Natural killer cell (primary cell): ENCODE results near the gene MECP2. TPM values are rescaled to one million over a fixed set of nuclear protein-coding genes. Genes with fewer than 3 reads are reported as not detected.

Experiments
- ATAC-seq, 3 donors: fragments of 150-1000 bp in 2 of 3; fragments of 200-7000 bp in 1 of 3; cut with Tn5 transposase; 1 replicate in 1 of 3; 2 replicates in 2 of 3; pipeline ENCODE4 v1.10.0; 2021; ENCODE audit warnings: mild to moderate bottlenecking in 2 of 3, moderate library complexity in 2 of 3
- DNase-seq, 2 donors: peaks; one replicate each; pipeline versions ENCODE4 v3.0.0 to v3.0.0-alpha.2; 2013 to 2021; ENCODE audit warnings: mixed read lengths in 1 of 2
- H3K27ac ChIP-seq: one replicate; pipeline ENCODE4 v1.5.1; 2013; ENCODE audit warnings: mild to moderate bottlenecking, low read length
- H3K27me3 ChIP-seq: one replicate; pipeline ENCODE4 v1.6.1; 2013; ENCODE audit warnings: low read length; ENCODE audit not compliant: control insufficient read depth, insufficient read depth
- H3K36me3 ChIP-seq: one replicate; pipeline ENCODE4 v1.6.1; 2013; ENCODE audit warnings: low read length; ENCODE audit not compliant: control insufficient read depth, insufficient read depth
- H3K4me1 ChIP-seq: one replicate; pipeline ENCODE4 v1.6.1; 2013; ENCODE audit warnings: low read length; ENCODE audit not compliant: control insufficient read depth, insufficient read depth
- H3K4me3 ChIP-seq: one replicate; pipeline ENCODE4 v1.5.1; 2013; ENCODE audit warnings: low read length
- H3K9me3 ChIP-seq: one replicate; pipeline ENCODE4 v1.6.1; 2013; ENCODE audit warnings: low read length; ENCODE audit not compliant: control insufficient read depth, insufficient read depth
- H3K27ac Mint-ChIP-seq, 2 donors: one replicate each; pipeline ENCODE4 v1.8.0; 2022; ENCODE audit warnings: mild to moderate bottlenecking in 2 of 2, mixed read lengths in 2 of 2, moderate library complexity in 1 of 2
- H3K27me3 Mint-ChIP-seq, 2 donors: one replicate each; pipeline ENCODE4 v1.8.0; 2022; ENCODE audit warnings: low read depth in 2 of 2, mixed read lengths in 2 of 2
- H3K36me3 Mint-ChIP-seq: one replicate; pipeline ENCODE4 v1.8.0; 2022; ENCODE audit warnings: mixed read lengths
- H3K4me1 Mint-ChIP-seq, 2 donors: one replicate each; pipeline ENCODE4 v1.8.0; 2022; ENCODE audit warnings: mixed read lengths in 2 of 2
- H3K4me3 Mint-ChIP-seq: one replicate; pipeline ENCODE4 v1.8.0; 2022; ENCODE audit warnings: mild to moderate bottlenecking, moderate library complexity, mixed read lengths
- H3K9me3 Mint-ChIP-seq, 2 donors: one replicate each; pipeline ENCODE4 v1.8.0; 2022; ENCODE audit warnings: mixed read lengths in 2 of 2
- WGBS: methylation state at CpG from one replicate; pipeline ENCODE4 v1.1.7; 2013; ENCODE audit warnings: missing lambda C conversion rate; ENCODE audit not compliant: insufficient coverage; 5-methylcytosine and 5-hydroxymethylcytosine counted together
- intact Hi-C: fragments of 100-400 bp; cut with micrococcal nuclease; formaldehyde crosslinking; loops from one replicate; pipeline ENCODE4 v1.14.2; 2022
- total RNA-seq, 4 donors: library from RNA; stranded (reverse); fragments of 120-200 nt in 1 of 4; gene quantifications; one replicate each; pipeline versions ENCODE4 v1.2.3 to v1.2.4, GENCODE V29; 2013 to 2022
- TF ChIP-seq, protein P1 (sequence below): fragments of 200-600 bp; IDR thresholded peaks from one replicate; pipeline ENCODE4 v1.8.0; 2022; ENCODE audit warnings: antibody characterized with exemption

The MECP2 gene
- total RNA-seq, 3 donors from 2014 or later (not counting 1 experiment from before 2014, with no cell fraction given) = 177 to 198 (median 182) TPM

- ATAC-seq (peak in 1 of 3 donors; percentile 8), DNase-seq (no peak)
- Histone ChIP-seq H3K36me3 (peaks cover 4% of the 10 kb centered on the region), H3K4me1 (peaks cover 33% of the 10 kb centered on the region), H3K27me3 (no peaks in the 10 kb centered on the region), H3K27ac (no peak overlapping the region), H3K4me3 (no peak overlapping the region), H3K9me3 (no peaks in the 10 kb centered on the region)
- peaks cover 59 to 73% of the 10 kb centered on the region in 2 donors for H3K4me1 Mint-ChIP-seq
- H3K36me3 Mint-ChIP-seq = no peaks in the 10 kb centered on the region
- H3K4me3 Mint-ChIP-seq = peak overlapping the region; percentile 25
- intact Hi-C loops = no loop called here
- H3K9me3 Mint-ChIP-seq = no peaks in the 10 kb centered on the region
- WGBS = 70% methylated on average over 4 of the region's 5 CpGs
- TF ChIP-seq, protein P1, sequence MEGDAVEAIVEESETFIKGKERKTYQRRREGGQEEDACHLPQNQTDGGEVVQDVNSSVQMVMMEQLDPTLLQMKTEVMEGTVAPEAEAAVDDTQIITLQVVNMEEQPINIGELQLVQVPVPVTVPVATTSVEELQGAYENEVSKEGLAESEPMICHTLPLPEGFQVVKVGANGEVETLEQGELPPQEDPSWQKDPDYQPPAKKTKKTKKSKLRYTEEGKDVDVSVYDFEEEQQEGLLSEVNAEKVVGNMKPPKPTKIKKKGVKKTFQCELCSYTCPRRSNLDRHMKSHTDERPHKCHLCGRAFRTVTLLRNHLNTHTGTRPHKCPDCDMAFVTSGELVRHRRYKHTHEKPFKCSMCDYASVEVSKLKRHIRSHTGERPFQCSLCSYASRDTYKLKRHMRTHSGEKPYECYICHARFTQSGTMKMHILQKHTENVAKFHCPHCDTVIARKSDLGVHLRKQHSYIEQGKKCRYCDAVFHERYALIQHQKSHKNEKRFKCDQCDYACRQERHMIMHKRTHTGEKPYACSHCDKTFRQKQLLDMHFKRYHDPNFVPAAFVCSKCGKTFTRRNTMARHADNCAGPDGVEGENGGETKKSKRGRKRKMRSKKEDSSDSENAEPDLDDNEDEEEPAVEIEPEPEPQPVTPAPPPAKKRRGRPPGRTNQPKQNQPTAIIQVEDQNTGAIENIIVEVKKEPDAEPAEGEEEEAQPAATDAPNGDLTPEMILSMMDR = no peak
- peak overlapping the region; percentile 58 to 83 for H3K27ac Mint-ChIP-seq
- no peaks in the 10 kb centered on the region for H3K27me3 Mint-ChIP-seq
Observed at GRCh38 chrX:154059729-154060245, 37.7 kb downstream of the MECP2 start.

DNA sequence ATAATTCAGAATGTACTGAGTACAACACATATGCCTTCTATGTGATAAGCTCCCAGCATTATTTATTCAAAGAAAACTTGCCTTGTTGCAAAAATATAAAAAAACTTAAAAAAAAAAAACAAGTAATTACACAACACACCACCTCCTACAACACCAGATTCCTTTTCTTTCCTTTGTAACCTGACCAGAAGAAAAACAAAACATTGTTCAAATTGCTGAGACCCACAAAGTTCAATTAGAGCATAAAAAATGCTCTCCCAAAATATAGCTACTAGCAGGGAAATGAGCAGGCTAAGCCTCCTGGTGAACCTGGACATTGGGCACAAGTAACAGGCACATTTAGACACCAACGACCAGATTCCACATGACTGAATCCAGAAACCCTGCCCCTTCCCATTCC lies 38.3 kb downstream of the MECP2 start:
- Histone ChIP-seq H3K4me3 (no peak overlapping the region), H3K27me3 (no peaks in the 10 kb centered on the region), H3K4me1 (peaks cover 30% of the 10 kb centered on the region), H3K9me3 (no peaks in the 10 kb centered on the region), H3K27ac (no peak overlapping the region), H3K36me3 (peaks cover 4% of the 10 kb centered on the region)
- peaks cover 54 to 67% of the 10 kb centered on the region in 2 donors for H3K4me1 Mint-ChIP-seq
- no peaks in the 10 kb centered on the region for H3K27me3 Mint-ChIP-seq
- no peak for ATAC-seq
- H3K4me3 Mint-ChIP-seq = peak overlapping the region; percentile 25
- 86% methylated on average over 1 of the region's 1 CpG for WGBS
- no peak for DNase-seq
- H3K27ac Mint-ChIP-seq = peak overlapping the region; percentile 58 to 83
- no peaks in the 10 kb centered on the region for H3K9me3 Mint-ChIP-seq
- TF ChIP-seq, protein P1 = no peak
- intact Hi-C loops = no loop called here
- H3K36me3 Mint-ChIP-seq = no peaks in the 10 kb centered on the region

DNA sequence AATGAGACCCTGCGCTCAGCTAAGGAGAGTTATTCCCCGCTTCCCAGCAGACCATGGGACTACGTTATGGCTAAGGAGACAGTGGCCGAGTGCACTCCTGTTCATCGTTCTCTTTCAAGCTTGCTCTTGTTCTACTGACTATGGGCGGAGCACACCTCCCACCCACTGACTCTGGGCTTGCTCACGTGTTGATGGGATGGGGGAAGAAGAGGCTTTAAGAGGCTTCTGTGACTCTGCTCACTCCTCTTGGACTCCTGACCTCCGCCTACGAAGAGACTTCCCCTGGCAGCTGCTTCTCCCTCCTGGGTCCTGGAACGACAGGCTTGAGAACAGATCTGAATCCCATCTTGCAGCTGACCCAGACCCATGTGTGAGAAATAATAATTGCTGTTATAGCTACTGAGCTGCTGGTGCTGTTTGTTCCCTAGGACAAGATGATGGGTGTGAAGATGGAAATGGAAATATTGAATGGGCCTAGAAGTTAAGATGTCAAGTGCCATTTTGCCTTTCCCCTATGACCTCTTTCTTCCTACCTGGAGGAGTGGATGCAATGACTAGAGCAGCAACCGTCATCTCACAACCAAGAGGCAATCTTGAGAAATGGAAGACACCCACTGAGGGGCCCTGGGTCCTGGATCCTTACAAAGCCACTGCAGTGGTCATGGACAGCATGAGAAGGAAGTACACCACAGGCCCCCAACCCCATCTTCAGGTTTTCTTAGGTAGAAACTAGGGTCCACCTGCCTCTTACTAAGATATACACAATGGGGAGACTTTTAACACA lies 39.1 kb downstream of the MECP2 start:
- peaks cover 47 to 59% of the 10 kb centered on the region in 2 donors for H3K4me1 Mint-ChIP-seq
- Histone ChIP-seq H3K27ac (no peak overlapping the region), H3K36me3 (peaks cover 6% of the 10 kb centered on the region), H3K4me1 (peaks cover 22% of the 10 kb centered on the region), H3K4me3 (no peak overlapping the region), H3K9me3 (no peaks in the 10 kb centered on the region), H3K27me3 (no peaks in the 10 kb centered on the region)
- DNase-seq (no peak), ATAC-seq (no peak)
- no peaks in the 10 kb centered on the region for H3K9me3 Mint-ChIP-seq
- no peaks in the 10 kb centered on the region for H3K36me3 Mint-ChIP-seq
- 92% methylated on average over 7 of the region's 11 CpGs for WGBS
- TF ChIP-seq, protein P1 = no peak
- peak overlapping the region; percentile 58 to 83 for H3K27ac Mint-ChIP-seq
- no peaks in the 10 kb centered on the region for H3K27me3 Mint-ChIP-seq
- no peak overlapping the region for H3K4me3 Mint-ChIP-seq
- intact Hi-C loops = no loop called here
